Peyer's patch (tissue), 4 donors: ENCODE results near the gene SPNS3. TPM values are rescaled to one million over a fixed set of nuclear protein-coding genes. Genes with fewer than 3 reads are reported as not detected.

Experiments
- DNase-seq, 3 donors: peaks; one replicate each; pipeline ENCODE4 v3.0.0-alpha.2; 2017 to 2019
- H3K27ac ChIP-seq, 4 donors: fragments of 200-600 bp; sonication (generic); one replicate each; pipeline ENCODE4 v1.5.1; 2016 to 2019
- H3K27me3 ChIP-seq, 2 donors: fragments of 200-600 bp; sonication (generic); one replicate each; pipeline ENCODE4 v1.5.1; 2019
- H3K36me3 ChIP-seq, 3 donors: fragments of 200-600 bp; sonication (generic); one replicate each; pipeline ENCODE4 v1.5.1; 2016 to 2019
- H3K4me1 ChIP-seq, 4 donors: fragments of 200-600 bp; sonication (generic); one replicate each; pipeline ENCODE4 v1.5.1; 2016 to 2019
- H3K4me3 ChIP-seq, 4 donors: fragments of 200-600 bp; sonication (generic); 1 replicate in 3 of 4; 2 replicates in 1 of 4; pipeline ENCODE4 v1.5.1; 2016 to 2019; ENCODE audit warnings: mild to moderate bottlenecking in 1 of 4
- H3K9me3 ChIP-seq, 4 donors: fragments of 200-600 bp; sonication (generic); one replicate each; pipeline ENCODE4 v1.5.1; 2016 to 2019; ENCODE audit warnings: mild to moderate bottlenecking in 1 of 4
- POLR2A ChIP-seq, 2 donors: fragments of 450-650 bp; IDR thresholded peaks; one replicate each; pipeline ENCODE4 v1.5.1; 2017; ENCODE audit warnings: antibody characterized with exemption in 2 of 2, mild to moderate bottlenecking in 2 of 2, moderate library complexity in 2 of 2
- total RNA-seq, 4 donors: library from RNA; depleted of rRNA; stranded (reverse); fragments of >200 nt; gene quantifications; one replicate each; pipeline ENCODE4 v1.1.0, GENCODE V29; 2016
- TF ChIP-seq, protein P1 (sequence below), 6 experiments: fragments of 450-650 bp in 4 of 6; fragments of 200-600 bp in 2 of 6; sonication (generic) in 1 of 6; IDR thresholded peaks; one replicate each; pipeline ENCODE4 v1.5.1; 2017 to 2019; ENCODE audit warnings: antibody characterized with exemption in 6 of 6, mild to moderate bottlenecking in 3 of 6, moderate library complexity in 1 of 6

Gene SPNS3
- total RNA-seq, 4 donors from 2014 or later = 1.1 to 2.0 TPM; not detected in 2

DNA sequence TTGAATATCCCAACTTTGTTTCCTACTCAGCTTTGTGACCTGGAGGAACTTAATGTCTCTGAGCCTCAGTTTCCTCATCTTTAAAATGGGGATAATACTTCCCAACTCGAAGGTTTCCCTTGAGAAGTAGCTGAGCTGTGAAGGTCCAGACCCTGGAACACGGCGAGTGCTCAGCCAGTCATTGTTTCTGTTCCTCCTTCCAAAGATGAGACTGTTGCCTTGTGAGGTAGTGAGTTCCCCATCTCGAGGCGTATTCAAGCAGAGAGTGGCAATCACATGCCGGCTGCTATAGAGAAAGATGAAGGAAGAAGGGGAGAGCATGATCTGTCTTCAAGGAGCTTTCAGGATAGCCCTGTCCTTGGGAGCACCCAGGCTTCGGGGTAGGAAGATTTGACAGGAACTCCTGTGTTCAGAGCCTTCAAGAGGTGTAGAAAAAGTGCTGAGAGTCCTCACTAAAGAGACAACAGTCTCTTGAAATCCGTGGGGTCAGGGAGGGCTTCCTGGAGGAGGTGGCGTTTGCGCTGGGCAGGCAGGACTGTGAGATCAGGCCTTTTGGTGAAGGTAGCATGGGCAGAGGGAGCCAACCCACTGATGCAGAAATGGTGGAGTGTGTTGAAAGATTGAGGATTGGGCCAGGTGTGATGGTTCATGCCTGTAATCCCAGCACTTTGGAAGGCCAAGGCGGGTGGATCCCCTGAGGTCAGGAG is 92.1 kb downstream of the SPNS3 start:
- Histone ChIP-seq H3K36me3 (no peaks in the 10 kb centered on the region), H3K9me3 (no peaks in the 10 kb centered on the region), H3K27me3 (no peaks in the 10 kb centered on the region), H3K27ac (no peak overlapping the region), H3K4me1 (no peaks in the 10 kb centered on the region), H3K4me3 (no peak overlapping the region)
- TF ChIP-seq, protein P1, sequence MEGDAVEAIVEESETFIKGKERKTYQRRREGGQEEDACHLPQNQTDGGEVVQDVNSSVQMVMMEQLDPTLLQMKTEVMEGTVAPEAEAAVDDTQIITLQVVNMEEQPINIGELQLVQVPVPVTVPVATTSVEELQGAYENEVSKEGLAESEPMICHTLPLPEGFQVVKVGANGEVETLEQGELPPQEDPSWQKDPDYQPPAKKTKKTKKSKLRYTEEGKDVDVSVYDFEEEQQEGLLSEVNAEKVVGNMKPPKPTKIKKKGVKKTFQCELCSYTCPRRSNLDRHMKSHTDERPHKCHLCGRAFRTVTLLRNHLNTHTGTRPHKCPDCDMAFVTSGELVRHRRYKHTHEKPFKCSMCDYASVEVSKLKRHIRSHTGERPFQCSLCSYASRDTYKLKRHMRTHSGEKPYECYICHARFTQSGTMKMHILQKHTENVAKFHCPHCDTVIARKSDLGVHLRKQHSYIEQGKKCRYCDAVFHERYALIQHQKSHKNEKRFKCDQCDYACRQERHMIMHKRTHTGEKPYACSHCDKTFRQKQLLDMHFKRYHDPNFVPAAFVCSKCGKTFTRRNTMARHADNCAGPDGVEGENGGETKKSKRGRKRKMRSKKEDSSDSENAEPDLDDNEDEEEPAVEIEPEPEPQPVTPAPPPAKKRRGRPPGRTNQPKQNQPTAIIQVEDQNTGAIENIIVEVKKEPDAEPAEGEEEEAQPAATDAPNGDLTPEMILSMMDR (IDR thresholded peaks at IDR 0.05) = no peak
- TF ChIP-seq POLR2A (IDR thresholded peaks at IDR 0.05) = no peak
- no peak for DNase-seq

DNA sequence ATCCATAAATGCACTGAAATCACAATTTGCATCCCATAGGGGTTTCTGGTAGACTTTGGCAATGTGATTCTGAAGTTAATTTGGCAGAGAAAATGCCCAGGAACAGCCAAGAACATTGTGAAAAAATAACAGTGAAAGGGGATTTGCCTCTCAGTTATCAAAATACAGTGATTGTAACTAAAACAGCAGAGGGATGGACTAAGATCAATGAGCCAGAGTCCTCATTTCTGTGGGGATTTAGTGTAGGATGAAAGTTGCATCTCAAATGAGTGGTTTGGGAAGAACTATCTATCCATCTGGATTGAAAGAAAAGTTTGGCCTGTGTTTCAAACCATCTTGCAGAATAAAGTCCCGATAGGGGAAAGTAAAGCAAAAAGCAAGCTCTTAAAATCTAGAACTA is 93.4 kb downstream of the SPNS3 start:
- Histone ChIP-seq H3K27me3 (no peaks in the 10 kb centered on the region), H3K4me1 (no peaks in the 10 kb centered on the region), H3K4me3 (no peak overlapping the region), H3K36me3 (no peaks in the 10 kb centered on the region), H3K27ac (no peak overlapping the region), H3K9me3 (no peaks in the 10 kb centered on the region)
- no peak for DNase-seq
- TF ChIP-seq, protein P1 (IDR thresholded peaks at IDR 0.05) = no peak
- TF ChIP-seq POLR2A (IDR thresholded peaks at IDR 0.05) = no peak

DNA sequence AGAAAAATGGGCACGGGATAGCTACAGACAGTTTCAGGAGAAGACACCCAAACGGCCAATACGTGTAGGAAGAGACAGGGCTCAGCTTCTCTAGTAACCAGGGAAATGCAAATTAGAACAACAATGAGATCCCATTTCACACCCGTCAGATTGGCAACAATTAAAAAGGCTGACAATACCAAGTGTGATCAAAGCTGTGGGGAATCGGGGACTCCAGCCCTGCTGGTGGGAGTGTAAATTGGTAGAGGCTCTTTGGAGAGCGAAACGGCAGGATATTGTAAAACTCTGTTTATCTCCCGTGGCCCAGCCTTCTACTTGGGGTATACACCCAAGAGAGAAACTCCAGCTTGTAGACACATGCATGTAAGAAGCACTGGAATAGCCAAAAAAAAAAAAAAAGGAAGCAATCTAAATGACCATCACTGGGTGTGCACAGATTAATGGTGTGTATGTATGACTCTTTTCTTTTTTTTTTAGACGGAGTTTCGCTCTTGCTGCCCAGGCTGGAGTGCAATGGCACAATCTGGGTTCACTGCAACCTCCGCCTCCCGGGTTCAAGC is 93.9 kb downstream of the SPNS3 start:
- Histone ChIP-seq H3K27me3 (no peaks in the 10 kb centered on the region), H3K27ac (no peak overlapping the region), H3K4me1 (no peaks in the 10 kb centered on the region), H3K4me3 (no peak overlapping the region), H3K9me3 (no peaks in the 10 kb centered on the region), H3K36me3 (no peaks in the 10 kb centered on the region)
- no peak for DNase-seq
- TF ChIP-seq, protein P1 (IDR thresholded peaks at IDR 0.05) = no peak
- no peak for TF ChIP-seq POLR2A (IDR thresholded peaks at IDR 0.05)

GRCh38 chr17:4529533-4530152 is 95.9 kb downstream of the SPNS3 start:
- peaks cover 0 to 15% (median 3%) of the 10 kb centered on the region in 4 donors for H3K4me1 ChIP-seq
- no peaks in the 10 kb centered on the region for H3K36me3 ChIP-seq
- no peak overlapping the region for H3K4me3 ChIP-seq
- DNase-seq = no peak
- H3K27me3 ChIP-seq = no peaks in the 10 kb centered on the region
- H3K27ac ChIP-seq = peak overlapping the region in 2 of 4 donors; percentile 13 to 45
- TF ChIP-seq, protein P1 (IDR thresholded peaks at IDR 0.05) = no peak
- no peak for TF ChIP-seq POLR2A (IDR thresholded peaks at IDR 0.05)
- no peaks in the 10 kb centered on the region for H3K9me3 ChIP-seq

DNA sequence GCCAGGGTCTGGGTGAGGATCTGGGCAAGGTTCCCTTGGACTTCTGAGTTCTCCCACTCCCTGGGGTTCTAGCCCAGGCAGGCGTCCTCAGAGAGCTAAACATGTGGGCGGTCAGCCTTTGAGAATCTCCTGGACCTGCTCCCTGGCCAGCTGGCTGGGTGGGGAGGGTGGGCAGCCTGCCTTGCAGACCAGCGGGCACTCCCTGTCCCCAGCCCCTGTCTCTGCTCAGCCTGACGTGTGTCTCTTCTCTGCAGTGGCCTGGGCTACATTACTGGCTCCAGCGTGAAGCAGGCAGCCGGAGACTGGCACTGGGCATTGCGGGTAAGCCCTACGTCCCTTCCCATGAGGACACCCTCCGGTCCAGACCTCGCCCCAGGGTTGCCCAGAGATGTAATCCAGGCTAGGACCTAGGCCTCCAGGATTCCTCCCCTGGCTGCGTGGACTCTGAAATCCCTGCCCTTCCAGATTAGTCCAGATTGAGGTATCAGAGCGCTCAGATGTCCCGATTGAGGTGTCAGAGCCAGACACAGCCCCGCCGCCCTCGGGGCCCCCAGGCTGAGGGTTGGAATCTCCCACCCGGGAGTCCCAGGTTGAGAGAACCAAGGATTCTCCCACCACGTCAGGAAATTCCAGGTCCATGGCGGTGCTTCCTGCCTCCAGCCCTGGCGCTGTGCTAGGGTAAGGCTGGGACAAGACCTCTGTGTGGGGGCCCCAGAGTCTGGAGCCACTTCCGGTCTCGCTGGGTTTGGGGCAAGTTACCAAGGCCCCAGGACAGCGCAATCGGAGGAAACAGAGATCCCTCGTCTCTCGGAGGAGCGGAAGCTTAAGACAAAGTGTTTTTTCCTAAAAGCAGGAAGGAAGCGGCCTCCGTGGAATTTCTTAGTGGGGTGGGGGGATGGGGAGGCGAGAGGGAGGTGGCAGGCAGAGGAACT is 97.3 kb downstream of the SPNS3 start:
- TF ChIP-seq, protein P1 (IDR thresholded peaks at IDR 0.05) = no peak
- TF ChIP-seq POLR2A (IDR thresholded peaks at IDR 0.05) = no peak
- DNase-seq = no peak
- Histone ChIP-seq H3K36me3 (no peaks in the 10 kb centered on the region), H3K27me3 (no peaks in the 10 kb centered on the region), H3K9me3 (no peaks in the 10 kb centered on the region), H3K4me1 (peaks cover 0 to 27% (median 3%) of the 10 kb centered on the region in 4 donors), H3K4me3 (no peak overlapping the region), H3K27ac (peak overlapping the region in 2 of 4 donors; percentile 25 to 45)
